ENCODE results near the gene MYOZ3. TPM values are rescaled to one million over a fixed set of nuclear protein-coding genes. Genes with fewer than 3 reads are reported as not detected.

The MYOZ3 gene
- total and polyA plus RNA-seq, 2 donors = 1.5 to 3.2 TPM

- peaks cover 1% of the 10 kb centered on the region for H3K4me1 ChIP-seq (ENCODE audit: insufficient read depth)
- peak within 1 kb of the TSS; percentile 95 for H3K4me3 ChIP-seq (ENCODE audit: low read depth, low read length)
- WGBS = under 1% methylated on average over 59 of the region's 59 CpGs
Observed at GRCh38 chr5:150700594-150701377, 39.7 kb downstream of the MYOZ3 start, which contains the start of gene RBM22. RBM22 (minus strand) TSS chr5:150701062; CDS start chr5:150700985, 77 bp downstream.

GRCh38 chr5:150703762-150704161 is 42.7 kb downstream of the MYOZ3 start:
- no peak for DNase-seq (ENCODE audit: extremely low spot score)
- H3K27ac ChIP-seq (ENCODE audit: low read depth) = no peak overlapping the region
- no peaks in the 10 kb centered on the region for H3K36me3 ChIP-seq (ENCODE audit: insufficient read depth)
- H3K4me3 ChIP-seq (ENCODE audit: low read depth, low read length) = no peak overlapping the region
- H3K4me1 ChIP-seq (ENCODE audit: insufficient read depth) = peaks cover 1% of the 10 kb centered on the region
- WGBS = 75% methylated on average over 3 of the region's 3 CpGs

More at GRCh38 chr5:150700594-150701377, 39.7 kb downstream of the MYOZ3 start, which contains the start of gene RBM22:
- H3K27ac ChIP-seq (ENCODE audit: low read depth) = peak within 1 kb of the TSS; percentile 98
- peaks cover 5% of the 10 kb centered on the region for H3K36me3 ChIP-seq (ENCODE audit: insufficient read depth)
- DNase-seq (ENCODE audit: extremely low spot score) = peak; percentile 84

GRCh38 chr5:150706776-150707390 is 45.8 kb downstream of the MYOZ3 start:
- 53% methylated on average over 4 of the region's 4 CpGs for WGBS
- DNase-seq (ENCODE audit: extremely low spot score) = no peak
- Histone ChIP-seq H3K4me1 (ENCODE audit: insufficient read depth) (no peaks in the 10 kb centered on the region), H3K4me3 (ENCODE audit: low read depth, low read length) (no peak overlapping the region), H3K27ac (ENCODE audit: low read depth) (no peak overlapping the region), H3K36me3 (ENCODE audit: insufficient read depth) (peaks cover 2% of the 10 kb centered on the region)

GRCh38 chr5:150710165-150710564 is 49.1 kb downstream of the MYOZ3 start:
- Histone ChIP-seq H3K4me1 (ENCODE audit: insufficient read depth) (no peaks in the 10 kb centered on the region), H3K36me3 (ENCODE audit: insufficient read depth) (peaks cover 4% of the 10 kb centered on the region), H3K4me3 (ENCODE audit: low read depth, low read length) (no peak overlapping the region), H3K27ac (ENCODE audit: low read depth) (no peak overlapping the region)
- no peak for DNase-seq (ENCODE audit: extremely low spot score)
- WGBS = 56% methylated on average over 2 of the region's 2 CpGs

GRCh38 chr5:150723845-150724244 is 62.8 kb downstream of the MYOZ3 start:
- Histone ChIP-seq H3K27ac (ENCODE audit: low read depth) (no peak overlapping the region), H3K36me3 (ENCODE audit: insufficient read depth) (peaks cover 8% of the 10 kb centered on the region), H3K4me1 (ENCODE audit: insufficient read depth) (no peaks in the 10 kb centered on the region), H3K4me3 (ENCODE audit: low read depth, low read length) (no peak overlapping the region)
- DNase-seq (ENCODE audit: extremely low spot score) = no peak
- WGBS = 68% methylated on average over 2 of the region's 2 CpGs

Other genes starting within 250 kb of the MYOZ3 start
- 161 TPM for gene CD74, start 248.3 kb upstream of the MYOZ3 start, total RNA-seq
- 554 TPM for gene CD74, start 248.3 kb upstream of the MYOZ3 start, polyA plus RNA-seq
- 2,233 TPM for gene RPS14, start 211.5 kb upstream of the MYOZ3 start, total RNA-seq
- gene RPS14, start 211.5 kb upstream of the MYOZ3 start, polyA plus RNA-seq = 4,014 TPM
- 27.1 TPM for gene NDST1, start 153.1 kb upstream of the MYOZ3 start, total RNA-seq
- 37.5 TPM for gene NDST1, start 153.1 kb upstream of the MYOZ3 start, polyA plus RNA-seq
- 6.8 TPM for gene SYNPO, start 20.6 kb upstream of the MYOZ3 start, total RNA-seq
- 47.2 TPM for gene SYNPO, start 20.6 kb upstream of the MYOZ3 start, polyA plus RNA-seq
- 31.1 TPM for gene RBM22, start 39.8 kb downstream of the MYOZ3 start, total RNA-seq
- gene RBM22, start 39.8 kb downstream of the MYOZ3 start, polyA plus RNA-seq = 28.3 TPM
- gene DCTN4, start 97.8 kb downstream of the MYOZ3 start, total RNA-seq = 95.5 TPM
- gene DCTN4, start 97.8 kb downstream of the MYOZ3 start, polyA plus RNA-seq = 29.4 TPM
- 10.2 TPM for gene SMIM3, start 117.5 kb downstream of the MYOZ3 start, total RNA-seq
- 37.1 TPM for gene SMIM3, start 117.5 kb downstream of the MYOZ3 start, polyA plus RNA-seq
- gene IRGM, start 185.3 kb downstream of the MYOZ3 start, total RNA-seq = not detected
- gene IRGM, start 185.3 kb downstream of the MYOZ3 start, polyA plus RNA-seq = 0.16 TPM
- gene ZNF300, start 243.7 kb downstream of the MYOZ3 start, total RNA-seq = 21.3 TPM
- gene ZNF300, start 243.7 kb downstream of the MYOZ3 start, polyA plus RNA-seq = 3.7 TPM